ES-I3 (cell line): Measurements from ENCODE around the gene PGAM2.
A peak's percentile ranks its signal among the peaks of the same experiment; 100 is the strongest.

Experiments used
- H3K36me3 ChIP-seq: 2 replicates; pipeline ENCODE4 v1.6.1; 2013; ENCODE audit warnings: mild to moderate bottlenecking, low read length, control low read depth, moderate library complexity; ENCODE audit not compliant: insufficient read depth
- H3K4me1 ChIP-seq: 2 replicates; pipeline ENCODE4 v1.6.1; 2013; ENCODE audit warnings: mild to moderate bottlenecking, control low read depth, low read length; ENCODE audit not compliant: insufficient read depth
- H3K9ac ChIP-seq: 2 replicates; pipeline ENCODE4 v1.6.1; 2013; ENCODE audit warnings: low read depth, mild to moderate bottlenecking, low read length, moderate library complexity
- H3K9me3 ChIP-seq: 2 replicates; pipeline ENCODE4 v1.6.1; 2013; ENCODE audit warnings: mild to moderate bottlenecking, low read length, moderate library complexity; ENCODE audit not compliant: control insufficient read depth, insufficient read depth

Gene PGAM2

GRCh38 chr7:44082541-44083207, 17.3 kb upstream of the PGAM2 start:
- H3K9me3 ChIP-seq: no peaks in the 10 kb centered on the region
- no peaks in the 10 kb centered on the region for H3K36me3 ChIP-seq
- peak overlapping the region; percentile 83 for H3K9ac ChIP-seq
- no peaks in the 10 kb centered on the region; the same call in 1 of the 2 replicates for H3K4me1 ChIP-seq

GRCh38 chr7:44081266-44081748, 15.9 kb upstream of the PGAM2 start:
- H3K9ac ChIP-seq: peak overlapping the region; percentile 75; the same call in 1 of the 2 replicates
- H3K4me1 ChIP-seq: no peaks in the 10 kb centered on the region; the same call in 1 of the 2 replicates
- no peaks in the 10 kb centered on the region for H3K36me3 ChIP-seq
- H3K9me3 ChIP-seq: no peaks in the 10 kb centered on the region

GRCh38 chr7:44080686-44081265, 15.4 kb upstream of the PGAM2 start:
- Histone ChIP-seq H3K36me3 (no peaks in the 10 kb centered on the region; the same call in 1 of the 2 replicates), H3K4me1 (no peaks in the 10 kb centered on the region; the same call in 1 of the 2 replicates), H3K9ac (no peak overlapping the region), H3K9me3 (no peaks in the 10 kb centered on the region)

GRCh38 chr7:44080118-44080517, 14.8 kb upstream of the PGAM2 start:
- no peaks in the 10 kb centered on the region for H3K4me1 ChIP-seq
- no peaks in the 10 kb centered on the region; the same call in 1 of the 2 replicates for H3K36me3 ChIP-seq
- no peaks in the 10 kb centered on the region for H3K9me3 ChIP-seq
- H3K9ac ChIP-seq: no peak overlapping the region

- H3K9me3 ChIP-seq: no peaks in the 10 kb centered on the region
- no peak overlapping the region for H3K9ac ChIP-seq
- H3K4me1 ChIP-seq: no peaks in the 10 kb centered on the region
- H3K36me3 ChIP-seq: no peaks in the 10 kb centered on the region; the same call in 1 of the 2 replicates
Observed at GRCh38 chr7:44079331-44080021, 14.1 kb upstream of the PGAM2 start.

- peaks cover 2% of the 10 kb centered on the region; the same call in 1 of the 2 replicates for H3K36me3 ChIP-seq
- H3K9ac ChIP-seq: no peak overlapping the region
Observed at GRCh38 chr7:44078521-44078920, 13.2 kb upstream of the PGAM2 start.

GRCh38 chr7:44077681-44078091, 12.3 kb upstream of the PGAM2 start:
- Histone ChIP-seq H3K9me3 (no peaks in the 10 kb centered on the region), H3K36me3 (peaks cover 2% of the 10 kb centered on the region; the same call in 1 of the 2 replicates), H3K9ac (no peak overlapping the region), H3K4me1 (no peaks in the 10 kb centered on the region)

More at GRCh38 chr7:44078521-44078920, 13.2 kb upstream of the PGAM2 start:
- Histone ChIP-seq H3K4me1 (no peaks in the 10 kb centered on the region), H3K9me3 (no peaks in the 10 kb centered on the region)

GRCh38 chr7:44077061-44077460, 11.7 kb upstream of the PGAM2 start:
- peaks cover 2% of the 10 kb centered on the region; the same call in 1 of the 2 replicates for H3K36me3 ChIP-seq
- H3K9me3 ChIP-seq: no peaks in the 10 kb centered on the region
- H3K9ac ChIP-seq: no peak overlapping the region
- no peaks in the 10 kb centered on the region for H3K4me1 ChIP-seq

- no peaks in the 10 kb centered on the region for H3K4me1 ChIP-seq
- H3K36me3 ChIP-seq: peaks cover 2% of the 10 kb centered on the region; the same call in 1 of the 2 replicates
- no peaks in the 10 kb centered on the region for H3K9me3 ChIP-seq
- no peak overlapping the region for H3K9ac ChIP-seq
Observed at GRCh38 chr7:44076101-44076895, 10.9 kb upstream of the PGAM2 start.

- Histone ChIP-seq H3K36me3 (peaks cover 2% of the 10 kb centered on the region; the same call in 1 of the 2 replicates), H3K4me1 (no peaks in the 10 kb centered on the region), H3K9ac (no peak overlapping the region), H3K9me3 (no peaks in the 10 kb centered on the region)
Observed at GRCh38 chr7:44075296-44076075, 10.1 kb upstream of the PGAM2 start.

- no peaks in the 10 kb centered on the region for H3K9me3 ChIP-seq
- no peaks in the 10 kb centered on the region for H3K4me1 ChIP-seq
- H3K36me3 ChIP-seq: peaks cover 2% of the 10 kb centered on the region; the same call in 1 of the 2 replicates
- H3K9ac ChIP-seq: no peak overlapping the region
Observed at GRCh38 chr7:44074349-44074695, 9.0 kb upstream of the PGAM2 start.

GRCh38 chr7:44073664-44074348, 8.4 kb upstream of the PGAM2 start:
- Histone ChIP-seq H3K4me1 (no peaks in the 10 kb centered on the region), H3K9me3 (no peaks in the 10 kb centered on the region), H3K36me3 (peaks cover 2% of the 10 kb centered on the region; the same call in 1 of the 2 replicates), H3K9ac (no peak overlapping the region)
